HG02798 (cell line): ENCODE results near the gene MICAL3.

ENCODE experiments used
- ATAC-seq: cut with Tn5 transposase; IDR thresholded peaks from one replicate; pipeline ENCODE4 v1.9.1; 2021; ENCODE audit warnings: mild to moderate bottlenecking; ENCODE audit not compliant: unreplicated experiment, poor library complexity

MICAL3 gene

DNA sequence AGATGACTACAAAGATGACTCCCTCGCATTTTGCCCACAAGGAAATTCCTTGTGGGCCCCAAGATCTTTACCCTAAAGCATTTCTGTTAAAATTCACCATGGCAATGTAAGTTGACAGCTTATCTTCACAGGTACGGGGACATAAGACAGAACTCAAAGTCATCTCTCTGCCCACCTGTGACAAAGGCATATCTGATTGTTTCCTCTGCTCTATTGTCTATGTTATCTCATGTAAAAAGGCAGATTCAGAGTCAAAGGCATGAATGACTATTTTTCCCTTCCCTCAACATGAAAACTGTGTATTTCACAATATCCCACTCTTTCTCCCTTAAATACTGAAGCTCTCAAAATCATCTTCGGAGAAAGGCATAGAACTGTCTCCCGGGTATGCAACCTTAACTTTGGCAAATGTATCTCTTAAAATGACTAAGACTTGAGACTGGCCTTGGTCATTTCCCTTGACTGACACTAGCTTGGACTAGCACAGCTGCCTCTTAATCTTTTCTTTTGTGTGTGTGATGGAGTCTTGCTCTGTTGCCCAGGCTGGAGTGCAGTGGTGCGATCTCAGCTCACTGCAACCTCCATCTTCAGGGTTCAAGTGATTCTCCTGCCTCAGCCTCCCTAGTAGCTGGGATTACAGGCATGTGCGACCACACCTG is 103.2 kb downstream of the MICAL3 start:
- no peak for ATAC-seq

DNA sequence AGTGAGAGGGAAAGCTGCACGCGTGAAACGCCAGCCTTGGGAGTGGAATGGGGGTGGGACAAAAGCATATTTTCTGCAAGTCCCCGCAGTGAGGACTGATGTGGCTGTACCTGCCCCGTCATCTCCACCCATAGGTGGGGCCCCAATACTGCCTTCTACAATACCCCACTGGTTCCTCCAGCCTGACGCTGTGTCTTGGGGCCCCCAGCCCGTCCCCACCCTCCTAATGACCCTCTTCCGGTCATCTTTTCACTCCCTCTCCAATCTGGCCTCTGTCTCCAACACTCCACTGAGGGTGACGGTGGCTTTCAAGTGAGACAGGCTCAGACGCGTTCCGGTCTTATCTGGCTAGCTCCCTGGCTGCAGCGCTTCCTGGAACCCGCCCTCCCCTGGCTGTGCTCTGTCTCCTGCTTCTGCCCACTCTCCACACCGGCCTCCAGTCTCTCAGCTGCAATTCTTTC is 104.2 kb downstream of the MICAL3 start:
- ATAC-seq: no peak

DNA sequence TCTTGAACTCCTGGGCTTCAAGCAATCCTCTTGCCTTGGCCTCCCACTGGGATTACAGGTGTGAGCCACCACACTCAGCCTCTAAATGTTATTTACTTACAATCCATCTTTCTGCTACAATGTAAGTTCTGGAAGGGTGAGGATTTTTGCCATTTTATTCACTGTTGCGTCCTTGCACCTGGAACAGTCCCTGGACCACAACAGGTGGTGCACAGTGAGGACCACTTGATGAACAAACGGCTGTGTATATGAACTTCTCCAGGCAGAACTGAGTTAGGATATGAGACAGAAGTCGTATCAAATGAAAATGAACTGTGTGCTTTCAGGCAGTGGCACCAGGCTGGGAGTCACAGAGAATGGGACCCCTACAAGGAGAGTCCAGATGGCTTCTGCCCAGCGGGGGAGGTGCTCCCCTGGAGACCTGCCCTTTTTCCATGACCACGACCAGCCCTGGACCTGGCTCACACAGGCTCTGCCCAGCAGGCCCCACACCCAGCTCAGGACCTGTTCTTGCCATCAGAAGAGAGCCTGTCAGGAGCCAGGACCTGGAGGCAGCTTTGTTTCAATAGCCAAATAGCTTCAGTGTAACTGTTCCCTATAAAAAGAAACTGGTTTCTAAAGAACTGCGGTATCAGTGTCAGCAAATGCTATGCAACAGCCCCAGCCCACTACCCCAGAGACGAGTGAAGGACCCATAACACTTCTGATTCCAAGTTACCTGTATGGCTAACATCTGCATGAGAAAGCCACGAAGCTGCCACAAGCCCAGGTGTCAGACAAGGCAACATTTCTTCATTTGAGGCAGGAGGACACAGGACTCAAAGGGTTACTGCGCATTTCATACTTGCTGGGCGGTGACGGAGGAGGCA is 104.9 kb downstream of the MICAL3 start:
- ATAC-seq: no peak

DNA sequence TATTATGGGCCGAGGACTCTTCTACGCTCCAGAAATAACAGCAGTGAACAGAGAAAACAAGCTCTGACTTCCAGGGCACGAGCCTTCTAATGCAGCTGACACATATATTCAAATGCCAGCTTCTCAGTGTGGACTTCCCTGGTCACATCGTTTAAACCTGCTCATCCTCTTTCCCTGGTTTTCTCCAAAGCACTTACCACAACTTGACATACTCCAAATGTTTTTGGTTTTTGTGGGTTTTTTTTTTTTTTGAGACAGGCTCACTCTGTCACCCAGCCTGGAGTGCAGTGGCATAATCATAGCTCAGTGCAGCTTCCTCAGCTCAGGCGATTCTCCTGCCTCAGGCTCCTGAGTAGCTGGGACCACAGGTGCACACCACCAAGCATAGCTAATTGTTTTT is 105.5 kb downstream of the MICAL3 start:
- no peak for ATAC-seq

DNA sequence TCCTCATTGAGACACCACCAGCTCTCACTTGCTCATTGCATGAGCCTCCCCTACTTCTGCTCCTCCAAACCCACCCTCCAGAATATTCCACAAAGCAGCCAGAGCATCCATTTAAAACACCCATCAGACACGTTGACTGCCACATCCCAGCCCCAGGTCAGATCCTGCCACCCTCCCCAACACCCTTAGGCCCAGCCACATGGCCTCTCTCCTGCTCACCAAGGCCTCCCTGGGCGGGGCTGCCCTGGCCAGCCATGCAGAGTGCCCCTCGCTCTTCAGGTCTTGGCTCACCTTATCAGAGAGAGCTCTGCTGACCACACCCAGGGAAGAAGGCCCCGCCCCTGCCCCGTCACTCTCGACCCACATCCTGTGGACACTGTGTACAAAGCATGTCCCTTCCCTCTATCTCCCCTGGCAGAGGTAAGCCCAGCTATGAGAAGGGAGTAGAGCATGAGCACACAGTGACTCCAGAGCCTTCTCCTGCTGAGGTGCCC is 106.8 kb downstream of the MICAL3 start:
- no peak for ATAC-seq

DNA sequence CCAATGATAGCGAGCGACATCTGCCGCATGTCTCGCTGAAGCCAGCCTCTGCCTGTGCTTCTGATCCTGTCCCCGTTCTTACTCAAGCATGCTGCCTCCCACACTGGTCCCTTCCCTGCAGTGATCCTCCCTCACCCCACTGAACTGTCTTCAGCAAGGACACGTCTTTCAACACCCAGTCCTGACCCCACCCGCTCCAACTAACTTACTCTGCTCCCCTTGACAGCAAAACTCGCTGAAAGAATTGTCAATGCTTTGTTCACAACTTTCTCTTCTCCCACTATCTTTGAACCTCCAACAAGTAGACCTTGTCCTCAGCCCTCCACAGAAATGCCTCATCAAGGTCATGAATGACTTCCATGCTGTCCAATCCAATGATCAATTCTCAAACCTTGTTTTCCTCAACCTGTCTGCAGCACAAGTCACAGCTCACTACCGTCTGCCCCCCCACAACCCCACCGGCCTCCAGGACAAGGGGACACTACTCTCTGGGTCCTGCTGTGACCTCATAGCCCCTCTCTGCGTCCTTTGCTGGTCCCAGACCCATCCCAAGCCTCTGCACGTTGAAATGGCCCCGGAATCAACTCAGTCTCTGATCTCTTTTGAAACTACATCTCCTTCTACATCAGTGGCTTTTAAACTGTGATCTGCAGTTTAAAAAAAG is 108.0 kb downstream of the MICAL3 start:
- no peak for ATAC-seq

DNA sequence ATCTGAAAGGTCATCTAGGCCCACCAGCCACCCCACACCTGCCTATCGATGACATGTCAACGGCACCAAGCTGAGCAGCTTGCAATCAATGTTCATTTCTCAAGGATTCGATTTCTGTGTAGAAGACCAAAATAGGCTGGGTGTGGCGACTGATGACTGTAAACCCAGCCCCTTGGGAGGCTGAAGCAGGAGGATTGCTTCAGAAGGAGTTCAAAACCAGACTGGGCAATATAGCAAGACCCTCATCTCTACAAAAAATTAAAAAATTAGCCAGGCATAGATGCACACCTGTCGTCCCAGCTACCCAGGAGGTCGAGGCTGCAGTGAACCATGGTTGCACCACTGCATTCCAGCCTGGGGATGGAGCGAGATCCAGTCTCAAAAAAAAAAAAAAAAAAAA is 108.7 kb downstream of the MICAL3 start:
- no peak for ATAC-seq

DNA sequence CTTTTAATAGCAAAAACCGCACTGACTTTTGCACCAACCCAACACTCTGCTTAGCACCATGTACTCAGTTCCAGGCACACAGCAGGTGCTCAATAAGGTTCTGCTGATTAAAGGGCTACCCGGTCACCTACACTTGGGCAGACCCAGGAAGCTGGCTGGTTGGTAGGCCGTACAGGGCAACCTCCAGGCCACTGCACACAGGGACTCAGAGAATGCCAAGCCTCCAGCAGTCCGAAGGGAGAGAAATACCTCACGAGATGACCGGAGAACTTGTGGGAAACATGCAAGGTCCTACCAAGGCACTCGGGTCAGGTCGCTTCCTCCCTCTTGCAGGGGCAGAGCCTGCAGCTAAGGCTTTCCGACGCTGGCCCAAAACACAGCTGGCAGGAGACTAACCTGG is 109.2 kb downstream of the MICAL3 start:
- ATAC-seq: no peak

DNA sequence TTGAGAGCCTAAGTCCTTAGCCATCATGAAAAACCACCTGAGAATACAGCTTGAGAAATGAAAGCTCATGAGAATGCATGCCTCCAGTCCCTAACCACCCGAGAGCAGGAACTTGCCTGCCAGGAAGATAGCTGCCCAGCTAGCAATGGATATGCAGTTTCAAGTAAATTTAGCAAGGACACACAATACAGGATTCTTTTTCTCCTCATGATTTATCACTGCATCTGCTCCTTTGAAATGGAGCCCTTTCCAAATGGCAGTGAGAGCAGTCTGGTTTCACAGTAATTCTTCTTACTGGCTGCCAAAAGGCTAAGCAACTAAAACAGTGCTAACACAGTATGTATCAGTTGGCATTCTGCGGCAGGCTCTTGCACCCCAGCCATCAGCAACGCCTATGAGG is 109.9 kb downstream of the MICAL3 start:
- ATAC-seq: no peak

DNA sequence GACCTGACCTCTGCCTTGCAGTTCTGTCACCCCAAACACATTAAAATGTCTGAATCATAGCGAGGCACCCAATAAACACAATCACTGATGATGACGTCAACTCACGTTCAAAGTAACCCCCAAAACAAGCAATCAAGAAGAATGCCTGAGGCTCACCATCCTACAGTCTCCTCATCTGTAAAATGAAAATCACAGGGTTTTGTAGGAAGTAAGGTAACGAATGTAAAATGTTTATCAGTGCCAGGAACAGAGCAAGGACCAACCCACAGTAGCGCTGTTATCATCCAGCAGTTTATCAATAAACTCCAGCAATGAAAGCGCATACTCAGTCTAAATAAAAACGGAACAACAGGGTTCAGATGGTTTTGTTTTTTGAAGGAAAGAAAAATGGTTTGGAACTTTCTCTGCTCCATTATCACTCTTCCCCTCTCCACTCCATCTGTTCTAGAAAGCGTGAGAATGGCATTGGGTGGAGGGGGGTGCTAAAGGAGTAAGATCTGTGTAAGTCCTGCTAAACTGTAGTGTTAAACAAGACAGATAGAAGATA is 110.5 kb downstream of the MICAL3 start:
- no peak for ATAC-seq

DNA sequence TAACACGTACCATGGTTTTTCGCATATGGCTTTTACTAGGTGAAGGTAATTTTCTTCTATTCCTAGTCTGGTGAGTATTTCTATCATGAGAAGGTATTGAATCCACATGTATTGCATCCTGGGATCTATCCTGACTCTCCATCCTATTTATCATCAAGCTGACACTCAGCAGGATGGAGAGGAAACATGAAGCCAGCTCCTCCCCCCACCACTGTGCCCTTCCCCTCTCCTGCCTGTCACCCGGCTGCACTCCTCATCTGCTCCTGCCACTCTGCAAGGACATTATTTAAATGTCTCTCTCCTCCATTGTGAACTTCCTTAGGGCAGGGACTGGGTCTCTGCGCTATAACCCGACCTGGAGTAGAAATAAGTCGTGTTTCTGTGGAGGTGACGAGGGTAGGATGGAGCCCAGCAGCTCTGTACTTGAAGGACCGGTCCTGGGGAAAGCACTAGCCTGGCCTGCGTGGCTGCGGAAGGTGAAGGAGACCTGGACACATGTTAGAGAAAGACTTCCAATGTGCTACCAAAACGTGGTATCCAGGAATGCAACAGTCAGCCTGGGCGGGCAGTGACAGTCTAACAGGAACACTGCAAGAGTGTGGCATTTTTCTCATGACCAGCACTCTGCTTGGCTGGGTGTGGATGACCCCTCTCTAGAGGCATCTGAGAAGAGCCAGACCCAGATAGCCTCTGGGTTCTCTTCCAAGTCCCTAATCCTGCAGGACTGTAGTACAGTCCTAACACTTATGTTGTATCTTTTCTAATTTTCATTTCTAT is 111.2 kb downstream of the MICAL3 start:
- no peak for ATAC-seq

DNA sequence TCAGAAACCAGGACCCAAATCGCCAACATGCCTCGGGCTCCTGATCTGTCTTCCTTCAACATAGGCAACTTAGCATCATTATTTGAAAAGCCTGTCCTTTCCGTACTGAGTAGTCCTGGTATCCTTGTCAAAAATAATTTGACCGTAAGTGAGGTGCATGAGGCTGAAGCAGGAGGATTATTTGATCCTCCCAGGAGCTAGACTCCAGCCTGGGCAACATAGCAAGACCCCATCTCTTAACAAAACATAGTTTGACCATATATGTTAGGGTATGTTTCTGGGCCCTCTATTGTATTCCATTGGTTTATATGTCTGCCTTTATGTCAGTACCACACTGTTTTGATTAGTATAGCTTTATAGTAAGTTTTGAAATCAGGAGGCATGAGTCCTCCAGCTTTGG is 112.5 kb downstream of the MICAL3 start:
- ATAC-seq: no peak

DNA sequence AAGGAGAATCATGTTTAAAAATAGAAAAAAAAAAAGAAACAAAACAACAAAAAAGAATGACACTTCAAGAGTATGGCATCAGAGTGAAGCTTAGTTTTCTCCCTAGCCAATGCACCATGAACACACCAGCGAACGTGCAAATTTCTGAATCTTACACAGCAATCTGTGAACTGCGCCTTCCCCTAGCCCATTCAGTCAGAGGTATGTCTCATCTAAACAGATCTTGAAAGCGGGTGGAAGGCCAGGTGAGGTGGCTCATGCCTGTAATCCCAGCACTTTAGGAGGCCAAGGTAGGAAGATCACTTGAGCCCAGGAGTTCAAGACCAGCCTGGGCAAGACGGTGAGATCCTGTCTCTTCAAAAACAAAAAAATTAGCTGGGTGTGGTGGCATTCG is 113.1 kb downstream of the MICAL3 start:
- no peak for ATAC-seq

DNA sequence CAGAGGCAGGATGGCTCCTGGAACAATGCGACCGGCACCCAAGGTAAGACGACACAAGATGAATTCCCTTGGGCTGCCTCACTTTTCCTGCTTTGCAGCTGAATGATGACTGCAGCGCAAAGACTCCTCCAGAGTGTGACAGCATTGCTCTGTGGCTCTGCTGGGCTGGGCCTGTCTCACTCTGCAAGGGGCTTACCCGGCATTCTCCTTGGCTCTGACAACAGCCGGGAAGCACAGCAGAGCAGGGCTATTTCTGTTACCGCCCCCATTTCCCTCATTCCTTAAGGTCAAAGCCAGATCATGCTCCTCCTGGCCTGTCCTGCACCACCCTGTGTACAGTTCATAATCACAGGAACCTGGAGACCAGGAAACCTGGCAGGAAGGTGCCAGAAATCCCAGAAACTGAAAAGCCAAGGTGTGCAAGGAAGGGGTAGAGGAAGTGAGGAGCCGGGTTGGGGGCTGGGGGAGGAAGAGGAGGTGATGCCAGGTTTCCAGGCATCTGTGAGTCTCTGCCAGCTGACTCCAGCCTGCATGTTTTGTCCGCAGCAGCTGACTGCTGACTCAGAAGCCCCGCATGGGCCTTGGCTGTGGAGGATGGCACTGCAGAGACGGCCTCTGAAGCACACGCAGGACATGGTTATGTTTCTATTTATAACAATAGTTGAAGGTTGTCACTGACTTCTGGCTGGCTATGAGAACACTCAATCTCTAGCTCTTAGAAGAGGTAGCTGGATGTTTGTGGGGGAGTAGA is 113.6 kb downstream of the MICAL3 start:
- no peak for ATAC-seq

DNA sequence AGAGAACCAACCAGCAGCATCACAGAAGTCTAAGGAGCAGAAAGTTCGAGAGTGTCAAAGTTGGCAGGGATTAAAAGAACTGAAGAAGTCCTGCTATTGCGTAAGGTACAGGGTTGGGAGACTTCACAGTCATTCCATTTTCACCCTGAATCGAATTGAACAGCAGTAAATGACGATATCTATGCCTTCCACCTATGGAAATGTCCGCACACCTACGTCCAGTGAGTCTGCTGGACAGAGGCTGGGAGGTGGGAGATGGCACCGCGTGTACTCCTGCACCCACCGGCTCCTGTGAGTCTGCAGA is 116.7 kb downstream of the MICAL3 start:
- no peak for ATAC-seq

DNA sequence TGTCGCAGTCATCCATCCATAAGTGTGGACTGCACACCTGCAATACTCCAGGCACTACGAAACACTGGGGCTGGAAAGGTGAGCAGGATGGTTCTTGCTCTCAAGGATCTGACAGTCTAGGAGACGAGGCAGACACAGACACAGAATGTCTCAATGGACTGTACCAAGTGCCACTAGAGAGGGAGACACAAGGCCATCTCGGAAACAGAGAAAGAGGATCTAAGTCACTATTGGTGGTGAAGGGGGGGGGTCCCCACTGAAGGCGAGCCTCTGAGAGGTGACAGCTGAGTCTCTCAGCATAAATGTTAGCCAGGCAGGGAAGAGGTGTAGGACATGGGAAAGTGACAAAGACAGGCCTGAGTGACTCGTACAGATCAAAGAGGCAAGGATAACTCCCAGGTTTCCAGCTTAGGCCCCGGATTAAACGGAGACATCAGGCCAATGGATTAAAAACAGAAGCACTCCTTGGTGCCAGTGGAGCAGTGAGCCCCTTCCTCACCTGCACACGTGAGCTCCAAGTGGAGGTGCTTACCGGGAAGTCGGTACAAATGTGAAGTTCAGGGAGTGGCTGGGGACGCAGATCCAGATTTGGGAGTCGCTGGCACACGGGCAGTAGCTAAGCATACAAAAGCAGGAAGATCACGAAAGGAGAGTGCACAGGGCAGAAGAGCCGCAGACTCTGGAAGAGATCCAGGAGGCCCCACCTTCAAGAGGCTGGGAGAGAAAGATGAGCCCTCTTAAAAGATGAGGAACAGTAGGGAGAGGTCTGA is 117.2 kb downstream of the MICAL3 start:
- ATAC-seq: no peak

DNA sequence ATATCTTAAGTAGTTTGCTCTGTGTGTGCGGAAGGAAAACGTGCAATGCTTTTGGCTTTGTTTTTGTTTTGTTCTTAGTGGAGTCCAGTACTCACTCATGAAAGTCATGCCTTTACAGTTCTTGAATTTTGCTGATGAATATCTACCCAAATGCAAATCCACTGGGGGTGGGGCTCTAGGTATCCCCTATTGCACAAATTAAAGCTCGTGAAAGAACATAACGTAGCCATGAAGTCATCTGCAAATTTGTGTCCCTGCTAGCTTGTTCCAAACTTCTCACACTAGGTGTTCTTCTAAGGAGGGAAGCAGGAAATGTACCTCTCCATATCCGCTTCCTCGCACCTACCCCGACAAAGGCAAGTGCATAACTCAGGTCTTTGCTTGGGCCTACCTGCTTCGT is 118.9 kb downstream of the MICAL3 start:
- no peak for ATAC-seq

DNA sequence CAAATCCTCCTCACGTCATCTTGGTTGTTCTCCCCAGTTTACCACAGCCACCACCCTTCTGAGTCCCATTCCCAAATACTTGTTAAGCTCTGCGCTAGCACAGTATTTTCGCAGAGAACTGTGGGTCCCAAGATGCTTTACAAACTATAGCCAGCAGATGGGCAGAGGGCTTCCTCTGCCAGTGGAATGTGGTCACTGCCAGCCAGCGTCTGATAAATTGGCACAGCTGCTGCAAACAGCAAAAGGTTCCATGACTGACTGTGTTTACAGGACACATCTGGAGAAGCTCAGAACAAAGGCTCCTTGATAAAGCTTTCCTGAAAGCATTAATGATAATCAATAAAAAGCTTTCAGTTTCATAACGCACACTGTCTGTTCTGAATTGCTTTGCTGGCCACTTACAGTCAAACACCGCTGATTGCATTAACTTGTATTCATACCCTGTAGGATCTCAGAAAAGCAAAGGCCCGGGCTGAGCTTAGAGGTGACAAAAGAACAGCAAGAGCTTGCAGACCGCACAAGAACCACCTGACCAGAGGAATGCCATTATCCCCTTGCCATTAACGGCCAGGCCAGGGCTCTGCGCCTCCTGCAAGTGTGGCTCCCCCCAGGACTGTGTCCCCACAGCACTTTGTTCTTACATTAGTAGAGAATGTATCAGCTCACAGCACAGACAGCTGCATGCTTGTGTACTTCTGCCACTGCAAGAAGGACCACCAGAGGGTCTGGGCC is 120.6 kb downstream of the MICAL3 start:
- no peak for ATAC-seq
